NCI-H1694 treated with DMSO at 0.1 percent for 48 hours (cell line): ENCODE data around the gene AFAP1.
"Not testable (repeated sequence)": the region's sequence is repeated elsewhere in the genome, so short reads cannot be mapped to it uniquely, and the experiment has no call there.

Source experiments
- DNase-seq: peaks from one replicate; lab custom pipeline; 2025; lab: John Stamatoyannopoulos, UW

Gene AFAP1

GRCh38 chr4:7945709-7946380 lies 6.2 kb upstream of the AFAP1 start:
- DNase-seq = no peak

- no peak for DNase-seq
Observed at GRCh38 chr4:7944599-7945220, 5.0 kb upstream of the AFAP1 start.

- DNase-seq = not testable (repeated sequence)
Observed at GRCh38 chr4:7943688-7944087, 4.0 kb upstream of the AFAP1 start.

GRCh38 chr4:7943211-7943610 lies 3.5 kb upstream of the AFAP1 start:
- DNase-seq = no peak

GRCh38 chr4:7941965-7942496 lies 2.4 kb upstream of the AFAP1 start:
- DNase-seq = no peak

- DNase-seq = no peak
Observed at GRCh38 chr4:7941111-7941964, 1.7 kb upstream of the AFAP1 start.

- DNase-seq = no peak
Observed at GRCh38 chr4:7938609-7939376, 868 bp downstream of the AFAP1 start.

GRCh38 chr4:7938266-7938608 lies 1.4 kb downstream of the AFAP1 start:
- DNase-seq = no peak

GRCh38 chr4:7937006-7937405 lies 2.7 kb downstream of the AFAP1 start:
- no peak for DNase-seq

- DNase-seq = no peak
Observed at GRCh38 chr4:7933651-7934510, 5.8 kb downstream of the AFAP1 start.

- no peak for DNase-seq
Observed at GRCh38 chr4:7932287-7932686, 7.4 kb downstream of the AFAP1 start.

- DNase-seq = no peak
Observed at GRCh38 chr4:7929118-7929951, 10.3 kb downstream of the AFAP1 start.

GRCh38 chr4:7928711-7929110 lies 10.9 kb downstream of the AFAP1 start:
- DNase-seq = no peak

- no peak for DNase-seq
Observed at GRCh38 chr4:7926822-7927221, 12.8 kb downstream of the AFAP1 start.

GRCh38 chr4:7924570-7924969 lies 15.1 kb downstream of the AFAP1 start:
- no peak for DNase-seq

GRCh38 chr4:7924163-7924562 lies 15.5 kb downstream of the AFAP1 start:
- DNase-seq = no peak

GRCh38 chr4:7922466-7922865 lies 17.2 kb downstream of the AFAP1 start:
- no peak for DNase-seq

- DNase-seq = no peak
Observed at GRCh38 chr4:7918981-7919380, 20.7 kb downstream of the AFAP1 start.

- not testable (repeated sequence) for DNase-seq
Observed at GRCh38 chr4:7918187-7918586, 21.5 kb downstream of the AFAP1 start.

- no peak for DNase-seq
Observed at GRCh38 chr4:7917669-7918068, 22.0 kb downstream of the AFAP1 start.
